Hematopoietic multipotent progenitor cell treated with erythropoietin and hydrocortisone succinate and interleukin-3 and kit ligand, for 15 days (in vitro differentiated cells): ENCODE data around the gene LRG1.

Experiments used
- DNase-seq: peaks from one replicate; pipeline ENCODE4 v3.0.0-alpha.2; 2015; ENCODE audit warnings: low spot score

Gene LRG1

DNA sequence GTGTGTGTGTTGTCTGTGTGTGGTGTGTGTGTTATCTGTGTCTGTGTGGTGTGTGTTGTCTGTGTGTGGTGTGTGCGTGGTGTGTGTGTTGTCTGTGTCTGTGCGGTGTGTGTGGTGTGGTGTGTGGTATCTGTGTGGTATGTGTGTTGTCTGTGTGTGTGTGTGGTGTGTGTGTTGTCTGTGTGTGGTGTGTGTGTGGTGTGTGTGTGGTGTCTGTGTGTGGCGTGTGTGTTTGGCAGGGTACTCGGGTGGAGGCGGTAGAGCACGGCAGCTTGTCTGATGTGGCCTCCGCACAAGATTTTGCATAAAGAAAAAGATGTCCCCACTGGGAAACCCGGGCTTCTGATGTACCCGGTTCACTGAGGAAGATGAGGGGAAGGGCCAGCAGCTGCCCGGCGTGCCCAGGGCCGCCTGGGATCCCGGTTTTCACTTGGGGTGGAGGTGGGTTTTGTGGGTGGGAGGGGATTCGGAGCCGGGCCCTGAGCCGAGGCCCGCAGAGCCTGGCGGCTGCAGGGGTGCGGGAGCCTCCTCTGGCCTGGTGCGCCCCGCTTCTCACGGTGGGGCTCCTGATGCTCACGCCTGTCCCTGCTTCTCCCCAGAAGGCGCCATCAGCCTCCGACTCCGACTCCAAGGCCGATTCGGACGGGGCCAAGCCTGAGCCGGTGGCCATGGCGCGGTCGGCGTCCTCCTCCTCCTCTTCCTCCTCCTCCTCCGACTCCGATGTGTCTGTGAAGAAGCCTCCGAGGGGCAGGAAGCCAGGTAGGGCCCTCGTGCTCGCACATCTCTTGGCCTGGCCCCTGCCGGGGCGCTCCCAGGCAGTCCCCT is 46.5 kb downstream of the LRG1 start:
- no peak for DNase-seq

DNA sequence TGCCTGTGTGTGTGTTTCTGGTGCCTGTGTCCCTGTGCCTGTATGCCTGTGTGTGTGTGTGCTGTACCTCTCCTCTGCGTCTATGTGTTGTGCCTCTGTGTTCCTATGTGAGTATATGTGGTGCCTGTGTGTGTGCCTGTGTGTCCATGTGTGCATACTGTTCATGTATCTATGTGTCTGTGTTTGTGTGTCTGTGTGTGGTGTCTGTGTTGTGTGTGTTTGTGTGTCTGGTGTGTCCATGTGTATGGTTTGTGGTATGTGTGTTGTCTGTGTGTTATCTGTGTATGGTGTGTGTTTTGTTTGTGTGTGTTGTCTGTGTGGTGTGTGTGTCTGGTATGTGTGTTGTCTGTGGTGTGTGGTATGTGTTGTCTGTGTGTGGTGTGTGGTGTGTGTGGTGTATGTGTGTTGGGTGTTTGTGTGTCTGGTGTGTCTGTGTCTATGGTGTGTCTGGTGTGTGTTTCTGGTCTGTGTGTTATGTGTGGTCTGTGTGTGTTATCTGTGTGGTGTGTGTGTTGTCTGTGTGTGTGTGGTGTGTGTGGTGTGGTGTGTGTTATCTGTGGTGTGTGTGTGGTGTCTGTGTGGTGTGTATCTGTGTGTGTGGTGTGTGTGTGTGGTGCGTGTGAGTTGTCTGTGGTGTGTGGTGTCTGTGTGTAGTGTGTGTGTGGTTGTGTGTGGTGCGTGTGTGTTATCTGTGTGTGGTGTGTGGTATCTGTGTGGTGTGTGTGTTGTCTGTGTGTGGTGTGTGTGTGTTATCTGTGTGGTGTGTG is 47.3 kb downstream of the LRG1 start:
- no peak for DNase-seq

DNA sequence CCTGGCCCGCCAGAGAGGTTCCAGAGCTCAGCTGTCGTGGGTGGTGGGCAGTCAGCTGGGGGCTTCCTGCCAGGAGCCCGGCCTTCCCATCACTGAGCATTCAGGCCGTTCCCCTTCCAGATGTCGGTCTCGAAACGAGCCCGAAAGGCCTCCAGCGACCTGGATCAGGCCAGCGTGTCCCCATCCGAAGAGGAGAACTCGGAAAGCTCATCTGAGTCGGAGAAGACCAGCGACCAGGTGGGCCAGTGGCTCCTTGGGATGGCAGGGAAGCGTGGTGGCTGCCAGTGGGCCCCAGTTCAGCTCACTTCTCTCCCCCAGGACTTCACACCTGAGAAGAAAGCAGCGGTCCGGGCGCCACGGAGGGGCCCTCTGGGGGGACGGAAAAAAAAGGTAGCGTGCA is 48.4 kb downstream of the LRG1 start:
- no peak for DNase-seq

DNA sequence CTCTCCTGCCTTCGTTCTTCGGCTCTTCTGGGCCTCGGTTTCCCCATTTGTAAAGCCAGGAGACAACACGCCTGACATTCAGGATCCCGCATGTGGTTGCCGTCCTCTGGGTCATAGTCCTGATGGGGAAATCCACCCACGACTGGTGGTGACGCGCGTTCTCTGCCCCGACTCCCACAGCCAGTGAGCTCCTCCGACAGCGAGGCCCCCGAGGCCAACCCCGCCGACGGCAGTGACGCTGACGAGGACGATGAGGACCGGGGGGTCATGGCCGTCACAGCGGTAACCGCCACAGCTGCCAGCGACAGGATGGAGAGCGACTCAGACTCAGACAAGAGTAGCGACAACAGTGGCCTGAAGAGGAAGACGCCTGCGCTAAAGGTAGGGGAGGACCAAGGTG is 51.3 kb downstream of the LRG1 start:
- DNase-seq, result no peak

DNA sequence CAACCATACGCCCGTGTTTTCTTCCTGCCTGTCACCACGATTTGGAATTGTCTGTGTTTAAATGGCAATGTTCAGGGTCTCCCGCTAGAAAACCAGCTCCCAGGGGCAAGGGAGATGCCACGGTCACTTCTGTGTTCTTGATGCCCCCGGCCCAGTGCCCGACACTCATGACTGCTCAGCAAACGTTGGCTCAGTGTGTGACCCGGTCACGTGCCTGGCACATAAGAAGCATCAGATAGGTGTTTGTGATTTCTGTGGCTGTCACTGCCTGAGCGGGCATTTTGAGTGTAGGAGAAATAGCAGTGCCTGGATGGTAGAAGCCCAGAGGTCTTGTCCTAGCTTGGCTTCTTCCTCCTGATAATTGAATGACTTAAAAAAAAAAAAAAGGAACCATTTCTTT is 52.3 kb downstream of the LRG1 start:
- DNase-seq, result no peak
